HS-27A (cell line): ENCODE measurements around the gene CRPPA.
"Not testable (repeated sequence)": the region's sequence is repeated elsewhere in the genome, so short reads cannot be mapped to it uniquely, and the experiment has no call there.

Experiments
- DNase-seq: peaks from one replicate; pipeline ENCODE4 v3.0.0-alpha.2; 2012; ENCODE audit warnings: low read depth, missing footprints

CRPPA gene

DNA sequence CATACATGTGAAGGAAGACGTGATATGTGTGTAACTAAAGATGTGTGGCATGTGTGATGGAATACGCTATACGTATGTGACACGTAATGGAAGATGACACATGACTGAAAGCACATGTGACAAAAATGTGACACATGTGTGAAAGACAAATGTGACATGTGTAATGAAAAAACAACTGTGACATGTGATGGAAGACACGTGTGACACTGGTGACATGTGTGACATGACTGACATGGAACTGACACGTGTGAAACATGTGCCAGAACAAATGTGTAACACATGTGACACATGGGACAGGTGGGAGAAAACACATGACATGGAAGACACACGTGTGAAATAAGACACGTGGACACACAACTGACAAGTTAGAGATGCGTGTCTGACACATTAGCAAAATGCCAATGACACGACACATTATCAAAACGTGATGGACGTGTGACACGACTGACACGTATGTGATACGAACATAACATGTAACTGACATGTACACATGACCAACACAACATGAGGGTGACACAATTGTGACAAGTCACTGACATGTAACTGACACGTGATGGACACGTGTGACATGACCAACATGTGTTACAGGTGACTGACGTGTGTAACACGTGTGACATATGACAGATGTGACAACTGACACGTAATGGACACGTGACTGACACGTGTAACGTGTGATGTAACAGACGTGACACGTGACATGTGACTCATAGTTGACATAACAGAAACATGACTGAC lies 24.4 kb downstream of the CRPPA start:
- DNase-seq = no peak

DNA sequence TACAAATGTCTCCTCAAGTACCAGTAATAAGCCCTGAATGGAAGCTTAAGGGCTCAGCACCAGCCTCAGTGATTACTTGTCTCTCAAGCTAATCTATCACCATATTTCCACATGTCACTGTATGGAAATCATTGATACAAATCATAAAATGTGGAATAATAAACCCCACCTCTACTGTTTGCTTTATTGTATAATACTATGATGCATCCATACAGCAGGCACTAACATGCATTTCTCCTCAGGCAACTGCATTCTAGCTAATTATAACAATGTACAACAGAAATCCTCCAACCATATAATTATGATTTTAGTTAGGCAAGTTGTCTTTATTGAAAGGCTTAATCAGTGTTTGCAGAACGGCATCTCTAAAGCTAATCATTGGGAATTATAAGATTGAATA lies 26.2 kb downstream of the CRPPA start:
- no peak for DNase-seq

DNA sequence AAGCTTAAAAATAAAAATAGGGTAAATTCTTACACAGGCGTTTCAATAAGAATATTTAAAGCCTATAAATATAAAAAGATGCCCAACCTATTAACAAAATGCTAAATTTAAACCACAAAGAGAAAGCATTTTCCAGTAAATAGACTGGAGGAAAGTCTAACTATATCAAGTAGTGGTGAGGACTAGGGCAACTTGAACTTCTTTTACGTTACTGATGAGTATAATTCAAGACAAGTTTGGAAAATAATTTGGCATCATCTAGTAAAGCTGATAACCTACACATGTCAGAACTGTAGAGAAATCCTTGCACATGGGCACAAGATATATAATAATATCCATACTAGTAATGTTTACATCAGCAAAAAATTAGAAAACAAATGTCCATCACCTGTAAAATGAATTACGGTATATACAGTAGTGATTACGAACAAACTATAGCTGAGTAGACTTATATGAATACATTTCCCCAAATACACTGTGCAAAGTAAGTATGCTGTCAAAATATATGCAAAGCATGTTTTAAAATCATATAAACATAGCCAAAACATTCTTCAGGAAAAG lies 27.4 kb downstream of the CRPPA start:
- DNase-seq = no peak

DNA sequence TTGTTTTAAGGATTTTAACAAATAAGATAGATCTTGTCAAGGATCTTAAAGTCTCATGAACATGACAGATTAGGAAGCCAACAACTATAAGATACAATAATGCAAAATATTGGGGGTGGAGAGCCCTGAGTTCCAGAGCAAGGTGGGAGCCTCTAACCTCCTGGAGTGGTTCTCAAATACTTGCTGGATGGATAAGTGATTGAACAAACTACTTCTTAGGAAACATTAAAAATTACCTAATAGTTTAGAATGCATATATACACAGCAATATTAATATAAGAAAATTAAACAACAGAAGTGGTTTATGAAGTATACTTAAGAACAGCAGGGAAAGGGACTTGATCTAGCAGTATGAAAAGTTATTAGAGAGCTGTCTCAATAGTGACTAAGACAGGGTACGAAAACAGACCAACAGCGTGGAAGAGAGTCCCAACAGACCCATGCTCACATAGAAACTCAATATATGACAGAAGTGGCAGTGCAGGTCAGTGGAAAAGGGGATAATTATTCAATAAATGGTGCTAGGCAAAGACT lies 28.3 kb downstream of the CRPPA start:
- no peak for DNase-seq

DNA sequence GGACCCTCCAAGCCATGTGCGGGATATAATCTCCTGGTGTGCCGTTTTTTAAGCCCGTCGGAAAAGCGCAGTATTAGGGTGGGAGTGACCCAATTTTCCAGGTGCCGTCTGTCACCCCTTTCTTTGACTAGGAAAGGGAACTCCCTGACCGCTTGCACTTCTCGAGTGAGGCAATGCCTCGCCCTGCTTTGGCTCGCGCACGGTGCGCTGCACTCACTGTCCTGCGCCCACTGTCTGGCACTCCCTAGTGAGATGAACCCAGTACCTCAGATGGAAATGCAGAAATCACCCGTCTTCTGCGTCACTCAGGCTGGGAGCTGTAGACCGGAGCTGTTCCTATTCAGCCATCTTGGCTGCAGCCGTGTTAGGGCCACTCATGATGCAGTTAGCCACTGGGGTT lies 37.6 kb downstream of the CRPPA start:
- not testable (repeated sequence) for DNase-seq

DNA sequence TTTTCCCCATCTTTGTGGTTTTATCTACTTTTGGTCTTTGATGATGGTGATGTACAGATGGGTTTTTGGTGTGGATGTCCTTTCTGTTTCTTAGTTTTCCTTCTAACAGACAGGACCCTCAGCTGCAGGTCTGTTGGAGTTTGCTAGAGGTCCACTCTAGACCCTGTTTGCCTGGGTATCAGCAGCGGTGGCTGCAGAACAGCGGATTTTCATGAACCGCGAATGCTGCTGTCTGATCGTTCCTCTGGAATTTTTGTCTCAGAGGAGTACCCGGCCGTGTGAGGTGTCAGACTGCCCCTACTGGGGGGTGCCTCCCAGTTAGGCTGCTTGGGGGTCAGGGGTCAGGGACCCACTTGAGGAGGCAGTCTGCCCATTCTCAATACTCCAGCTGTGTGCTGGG lies 38.2 kb downstream of the CRPPA start:
- DNase-seq = not testable (repeated sequence)
